B cell (primary cell): ENCODE results near the gene FUT3. TPM values are rescaled to one million over a fixed set of nuclear protein-coding genes. Genes with fewer than 3 reads are reported as not detected.

Experiments
- ATAC-seq: fragments of 200-7000 bp; cut with Tn5 transposase; one replicate; pipeline ENCODE4 v1.10.0; 2021; ENCODE audit warnings: low read depth, mild to moderate bottlenecking, moderate number of reproducible peaks, moderate library complexity
- CTCF ChIA-PET: fragments of 350-600 bp; sonication (Branson Sonifier 250); formaldehyde crosslinking; loops from one replicate; lab custom pipeline; 2021; ENCODE audit warnings: antibody characterized with exemption, inconsistent platforms; lab: Charles Lee
- POLR2A ChIA-PET: fragments of 350-600 bp; sonication (Branson Sonifier 250); formaldehyde crosslinking; loops from one replicate; lab custom pipeline; 2021; ENCODE audit warnings: antibody characterized with exemption; lab: Charles Lee
- DNase-seq: peaks from one replicate; pipeline ENCODE4 v3.0.0; 2013
- H2AFZ ChIP-seq: 2 replicates; pipeline ENCODE4 v1.6.1; 2012; ENCODE audit warnings: mild to moderate bottlenecking, low read depth, low read length; ENCODE audit not compliant: insufficient read depth, poor library complexity, severe bottlenecking
- H3K27ac ChIP-seq, 2 donors: 1 replicate in 1 of 2; 2 replicates in 1 of 2; pipeline ENCODE4 v1.5.1; 2012 to 2013; ENCODE audit warnings: low read length in 2 of 2, mild to moderate bottlenecking in 2 of 2, moderate library complexity in 1 of 2
- H3K27me3 ChIP-seq, 4 experiments: fragments of 200-600 bp in 1 of 4; sonication (generic) in 1 of 4; replicated peaks in 1 of 4; 1 replicate in 2 of 4; 2 replicates in 2 of 4; pipeline versions ENCODE4 v1.6.1 to v1.7.0; 2013 to 2016; ENCODE audit warnings: low read length in 3 of 4, mild to moderate bottlenecking in 2 of 4, mixed read lengths in 1 of 4, moderate library complexity in 1 of 4; ENCODE audit not compliant: insufficient read depth in 4 of 4, control insufficient read depth in 3 of 4; ENCODE audit errors: control extremely low read depth in 1 of 4
- H3K36me3 ChIP-seq, 2 experiments: replicated peaks in 1 of 2; 1 replicate in 1 of 2; 2 replicates in 1 of 2; pipeline versions ENCODE4 v1.6.1 to v1.7.1; 2013; ENCODE audit warnings: low read length in 1 of 2; ENCODE audit not compliant: insufficient read depth in 2 of 2, control insufficient read depth in 1 of 2; ENCODE audit errors: control extremely low read depth in 1 of 2, extremely low read depth in 1 of 2
- H3K4me1 ChIP-seq, 2 donors: fragments of 200-600 bp in 1 of 2; sonication (generic) in 1 of 2; 1 replicate in 1 of 2; 2 replicates in 1 of 2; pipeline versions ENCODE4 v1.5.1 to v1.6.1; 2013 to 2017; ENCODE audit warnings: low read length in 2 of 2; ENCODE audit not compliant: control insufficient read depth in 2 of 2, insufficient read depth in 2 of 2
- H3K4me2 ChIP-seq: replicated peaks from 2 replicates; pipeline ENCODE3; 2012; ENCODE audit warnings: mild to moderate bottlenecking, low read depth, low read length; ENCODE audit not compliant: poor library complexity, severe bottlenecking
- H3K4me3 ChIP-seq, 5 experiments: fragments of 200-600 bp in 1 of 5; sonication (generic) in 1 of 5; 1 replicate in 3 of 5; 2 replicates in 2 of 5; pipeline versions ENCODE4 v1.5.1 to v1.7.0; 2011 to 2016; ENCODE audit warnings: low read length in 4 of 5, mild to moderate bottlenecking in 4 of 5, low read depth in 2 of 5, control low read depth in 1 of 5, moderate library complexity in 1 of 5; ENCODE audit not compliant: insufficient read depth in 1 of 5; ENCODE audit errors: control extremely low read depth in 1 of 5, extremely low read depth in 1 of 5
- H3K79me2 ChIP-seq: fragments of 200-600 bp; sonication (generic); one replicate; pipeline ENCODE4 v1.6.0; 2016; ENCODE audit warnings: low read length; ENCODE audit not compliant: control insufficient read depth, insufficient read depth
- H3K9ac ChIP-seq: fragments of 200-600 bp; sonication (generic); 2 replicates; pipeline ENCODE4 v1.6.1; 2017; ENCODE audit warnings: mild to moderate bottlenecking, low read length, moderate library complexity
- H3K9me3 ChIP-seq, 3 donors: one replicate each; pipeline versions ENCODE4 v1.6.1 to v1.7.1; 2013; ENCODE audit warnings: low read length in 2 of 3; ENCODE audit not compliant: control insufficient read depth in 2 of 3, insufficient read depth in 1 of 3; ENCODE audit errors: control extremely low read depth in 1 of 3
- H4K20me1 ChIP-seq: 2 replicates; pipeline ENCODE4 v1.6.0; 2012; ENCODE audit warnings: mild to moderate bottlenecking, low read length; ENCODE audit not compliant: insufficient read depth, control insufficient read depth, poor library complexity, severe bottlenecking
- H3K27ac Mint-ChIP-seq: one replicate; pipeline ENCODE4 v1.8.0; 2021; ENCODE audit warnings: mixed read lengths
- H3K27me3 Mint-ChIP-seq: one replicate; pipeline ENCODE4 v1.8.0; 2021; ENCODE audit warnings: mixed read lengths
- H3K4me1 Mint-ChIP-seq: one replicate; pipeline ENCODE4 v1.8.0; 2021; ENCODE audit warnings: mixed read lengths
- H3K4me3 Mint-ChIP-seq: one replicate; pipeline ENCODE4 v1.8.0; 2021; ENCODE audit warnings: mixed read lengths
- H3K9me3 Mint-ChIP-seq: one replicate; pipeline ENCODE4 v1.8.0; 2022; ENCODE audit warnings: mixed read lengths; ENCODE audit not compliant: insufficient read depth
- EZH2 ChIP-seq: IDR thresholded peaks from 2 replicates; pipeline ENCODE4 v1.6.1; 2012; ENCODE audit warnings: borderline replicate concordance, low read depth, mild to moderate bottlenecking, moderate library complexity, low read length; ENCODE audit not compliant: insufficient read depth, poor library complexity, severe bottlenecking
- WGBS: methylation state at CpG from one replicate; pipeline ENCODE4 v1.1.5; 2013; ENCODE audit warnings: missing lambda C conversion rate; ENCODE audit not compliant: insufficient coverage; 5-methylcytosine and 5-hydroxymethylcytosine counted together
- intact Hi-C: fragments of 100-400 bp; cut with micrococcal nuclease; formaldehyde crosslinking; loops from one replicate; pipeline ENCODE4 v1.10.0; 2022
- polyA plus RNA-seq: library from polyadenylated mRNA; depleted of rRNA; stranded (reverse); fragments of >200 nt; gene quantifications from 2 replicates; pipeline ENCODE4 v1.2.3, GENCODE V29; 2012
- total RNA-seq, 2 donors: library from RNA; stranded (reverse); fragments of 120-200 nt in 1 of 2; gene quantifications; 1 replicate in 1 of 2; 2 replicates in 1 of 2; pipeline versions ENCODE4 v1.2.3 to v1.2.4, GENCODE V29; 2013 to 2022
- TF ChIP-seq, protein P1 (sequence below): fragments of 200-600 bp; IDR thresholded peaks from one replicate; pipeline ENCODE4 v1.8.0; 2022; ENCODE audit warnings: antibody characterized with exemption, mild to moderate bottlenecking

Gene FUT3
- total and polyA plus RNA-seq, 2 donors (not counting 1 experiment from before 2014, with no cell fraction given), result not detected

DNA sequence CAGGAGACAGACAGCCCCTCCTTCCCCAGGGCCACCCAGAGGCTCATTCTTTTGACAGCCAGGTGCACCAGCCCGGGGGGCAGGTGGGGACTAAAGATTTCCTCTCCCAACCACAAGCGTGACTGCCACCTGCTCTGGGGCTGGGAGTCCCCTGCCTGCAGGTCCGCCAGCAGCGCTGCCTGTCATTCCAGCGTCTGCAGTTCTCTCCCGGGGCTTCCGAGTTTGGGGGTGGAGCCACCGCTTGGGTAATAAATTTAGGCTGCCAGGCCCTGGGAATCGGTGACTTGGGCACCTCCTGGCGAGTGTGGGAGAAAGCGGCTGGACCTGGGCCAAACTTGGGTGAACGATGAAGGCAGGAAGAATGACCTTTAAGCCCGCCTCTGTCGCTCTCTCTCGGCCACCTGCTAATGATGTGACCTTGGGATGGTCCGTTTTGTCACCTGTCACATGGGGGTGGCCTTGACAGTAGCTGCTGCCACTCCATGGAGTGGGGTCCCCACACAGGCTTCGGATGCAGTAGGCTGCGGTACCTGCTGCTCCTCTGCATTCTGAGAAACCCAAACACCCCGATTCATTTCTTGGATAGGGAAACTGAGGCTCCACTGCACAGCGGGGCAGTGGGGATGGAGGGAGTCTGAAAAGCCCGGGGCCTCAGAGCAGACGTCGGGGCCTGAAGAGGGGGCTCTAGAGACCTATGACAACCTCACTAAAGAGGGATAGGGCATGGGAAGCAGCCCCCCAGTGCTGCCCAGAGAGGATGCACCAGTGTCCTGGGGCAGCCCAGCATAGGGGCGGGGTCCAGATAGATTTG, 24.5 kb downstream of the FUT3 start:
- Histone ChIP-seq H3K4me1 (peaks cover 16 to 30% of the 10 kb centered on the region in 2 donors), H3K4me2 (peak overlapping the region; percentile 68), H3K9ac (no peak overlapping the region), H3K27me3 (peaks cover 0 to 28% (median 7%) of the 10 kb centered on the region in 4 experiments), H3K9me3 (peaks cover 0 to 64% (median 0%) of the 10 kb centered on the region in 3 donors), H3K4me3 (no peak overlapping the region), H2AFZ (peak overlapping the region; percentile 7), H3K27ac (no peak overlapping the region), H3K79me2 (no peaks in the 10 kb centered on the region), H4K20me1 (no peaks in the 10 kb centered on the region), H3K36me3 (no peaks in the 10 kb centered on the region)
- peaks cover 4% of the 10 kb centered on the region for H3K27me3 Mint-ChIP-seq
- WGBS, result 11% methylated on average over 22 of the region's 24 CpGs
- TF ChIP-seq EZH2, result no peak
- TF ChIP-seq, protein P1, sequence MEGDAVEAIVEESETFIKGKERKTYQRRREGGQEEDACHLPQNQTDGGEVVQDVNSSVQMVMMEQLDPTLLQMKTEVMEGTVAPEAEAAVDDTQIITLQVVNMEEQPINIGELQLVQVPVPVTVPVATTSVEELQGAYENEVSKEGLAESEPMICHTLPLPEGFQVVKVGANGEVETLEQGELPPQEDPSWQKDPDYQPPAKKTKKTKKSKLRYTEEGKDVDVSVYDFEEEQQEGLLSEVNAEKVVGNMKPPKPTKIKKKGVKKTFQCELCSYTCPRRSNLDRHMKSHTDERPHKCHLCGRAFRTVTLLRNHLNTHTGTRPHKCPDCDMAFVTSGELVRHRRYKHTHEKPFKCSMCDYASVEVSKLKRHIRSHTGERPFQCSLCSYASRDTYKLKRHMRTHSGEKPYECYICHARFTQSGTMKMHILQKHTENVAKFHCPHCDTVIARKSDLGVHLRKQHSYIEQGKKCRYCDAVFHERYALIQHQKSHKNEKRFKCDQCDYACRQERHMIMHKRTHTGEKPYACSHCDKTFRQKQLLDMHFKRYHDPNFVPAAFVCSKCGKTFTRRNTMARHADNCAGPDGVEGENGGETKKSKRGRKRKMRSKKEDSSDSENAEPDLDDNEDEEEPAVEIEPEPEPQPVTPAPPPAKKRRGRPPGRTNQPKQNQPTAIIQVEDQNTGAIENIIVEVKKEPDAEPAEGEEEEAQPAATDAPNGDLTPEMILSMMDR, result no peak
- H3K4me1 Mint-ChIP-seq, result peaks cover 19% of the 10 kb centered on the region
- H3K9me3 Mint-ChIP-seq, result no peaks in the 10 kb centered on the region
- POLR2A ChIA-PET, result interaction anchor here (0.7 kb wide), 1 partner anchor 833 kb away, joined by 3 read pairs; no protein-coding TSS in a partner anchor
- DNase-seq (peak; percentile 70), ATAC-seq (no peak)
- intact Hi-C loops, result loop anchor here (1.0 kb wide), 1 partner anchor 35 kb away; the partner anchor contains the start of gene DUS3L
- peak overlapping the region; percentile 89 for H3K4me3 Mint-ChIP-seq
- peak overlapping the region; percentile 88 for H3K27ac Mint-ChIP-seq
- CTCF ChIA-PET, result no interaction called here

DNA sequence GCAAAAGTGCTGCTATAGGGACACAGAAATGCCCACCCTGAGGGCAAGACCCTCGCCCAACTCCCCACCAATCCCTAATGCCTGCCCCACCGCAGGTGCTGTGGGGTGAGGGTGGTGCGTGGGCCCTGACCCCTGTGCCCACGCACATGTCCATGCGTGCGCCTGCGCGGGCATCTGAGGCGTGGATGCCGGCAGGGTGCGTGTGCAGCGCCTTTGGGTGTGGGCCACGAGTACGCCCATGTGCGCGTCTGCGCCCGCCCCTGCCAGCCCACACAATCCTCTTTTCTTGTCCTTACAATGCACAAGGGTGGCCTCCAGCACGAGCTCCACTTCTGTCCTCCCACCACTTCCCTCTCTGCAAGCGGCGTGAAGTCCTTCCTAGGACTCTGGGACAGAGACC, 26.1 kb downstream of the FUT3 start:
- 96% methylated on average over 19 of the region's 21 CpGs for WGBS

More for the DNA sequence above, 26.1 kb downstream of the FUT3 start:
- Histone ChIP-seq H3K27ac (no peak overlapping the region), H3K27me3 (peaks cover 0 to 25% (median 7%) of the 10 kb centered on the region in 4 experiments), H3K4me1 (peaks cover 16 to 30% of the 10 kb centered on the region in 2 donors), H3K79me2 (no peaks in the 10 kb centered on the region), H3K4me2 (no peak overlapping the region), H3K36me3 (no peaks in the 10 kb centered on the region), H2AFZ (no peak overlapping the region), H3K4me3 (no peak overlapping the region), H4K20me1 (no peaks in the 10 kb centered on the region), H3K9me3 (peaks cover 0 to 62% (median 0%) of the 10 kb centered on the region in 3 donors), H3K9ac (no peak overlapping the region)
- no peak for TF ChIP-seq EZH2
- TF ChIP-seq, protein P1, result no peak
- H3K27me3 Mint-ChIP-seq, result peaks cover 6% of the 10 kb centered on the region
- ChIA-PET CTCF (no interaction called here), POLR2A (no interaction called here)
- ATAC-seq (no peak), DNase-seq (no peak)
- intact Hi-C loops, result no loop called here
- H3K27ac Mint-ChIP-seq, result no peak overlapping the region
- no peaks in the 10 kb centered on the region for H3K9me3 Mint-ChIP-seq
- peaks cover 18% of the 10 kb centered on the region for H3K4me1 Mint-ChIP-seq
- no peak overlapping the region for H3K4me3 Mint-ChIP-seq
